22Rv1 (cell line): ENCODE results near the gene CFAP61.

Experiments used
- CTCF ChIP-seq: fragments of 450-650 bp; IDR thresholded peaks from 2 replicates; pipeline ENCODE4 v1.5.1; 2017; ENCODE audit warnings: mild to moderate bottlenecking
- ZFX ChIP-seq: fragments of 450-650 bp; IDR thresholded peaks from 2 replicates; pipeline ENCODE4 v1.6.1; 2017; ENCODE audit warnings: antibody characterized with exemption, borderline replicate concordance

GRCh38 chr20:20241976-20242375, 189.6 kb downstream of the CFAP61 start:
- TF ChIP-seq CTCF (no peak), ZFX (no peak)
